Activated T-helper 1 cell treated with Interleukin-2 at 50 U/mL for 16 hours (primary cell): Measurements from ENCODE around the gene IER5.
"Not testable (repeated sequence)": the region's sequence is repeated elsewhere in the genome, so short reads cannot be mapped to it uniquely, and the experiment has no call there.

Experiments
- DNase-seq: peaks from one replicate; pipeline ENCODE4 v3.0.0-alpha.2; 2020; ENCODE audit warnings: low read depth

The IER5 gene

DNA sequence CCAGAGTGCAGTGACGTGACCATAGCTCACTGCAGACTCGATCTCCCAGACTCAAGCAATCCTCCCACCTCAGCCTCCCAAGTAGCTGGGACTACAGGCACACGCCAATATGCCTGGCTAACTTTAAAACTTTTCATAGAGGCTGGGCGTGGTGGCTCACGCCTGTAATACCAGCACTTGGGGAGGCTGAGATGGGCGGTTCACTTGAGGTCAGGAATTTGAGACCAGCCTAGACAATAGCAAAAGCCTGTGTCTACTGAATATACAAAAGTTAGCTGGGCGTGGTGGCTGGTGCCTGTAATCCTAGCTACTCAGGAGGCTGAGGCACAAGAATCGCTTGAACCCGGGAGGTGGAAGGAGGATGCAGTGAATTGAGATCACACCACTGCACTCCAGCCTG lies 27.5 kb downstream of the IER5 start:
- DNase-seq, result not testable (repeated sequence)

DNA sequence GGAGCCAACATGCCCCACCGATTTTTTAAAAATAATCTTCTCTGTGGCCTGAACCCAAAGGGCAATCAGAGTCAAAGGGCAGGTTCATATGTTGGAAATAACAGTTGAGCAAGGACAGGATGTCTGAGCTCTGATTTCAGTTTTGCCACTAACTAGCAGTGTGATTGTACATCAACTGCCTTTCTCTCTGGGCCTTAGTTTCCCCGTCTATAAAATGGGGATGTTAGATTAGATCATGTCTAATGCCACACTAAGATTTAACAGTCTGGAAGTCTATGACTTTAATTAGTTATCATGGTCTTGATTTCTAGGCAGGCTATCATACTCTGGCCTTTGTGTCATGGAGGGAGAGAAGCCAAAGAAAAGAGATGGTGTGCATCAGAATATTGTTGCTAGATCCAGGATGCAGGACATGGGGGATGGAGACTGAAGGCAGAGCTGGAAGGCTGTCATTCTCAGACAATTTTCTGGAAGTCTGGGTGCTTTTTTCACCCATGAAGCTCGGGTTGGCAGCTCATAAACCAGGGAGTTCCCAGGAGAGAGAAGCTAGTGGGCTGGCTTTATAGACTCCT lies 28.4 kb downstream of the IER5 start:
- DNase-seq, result no peak

DNA sequence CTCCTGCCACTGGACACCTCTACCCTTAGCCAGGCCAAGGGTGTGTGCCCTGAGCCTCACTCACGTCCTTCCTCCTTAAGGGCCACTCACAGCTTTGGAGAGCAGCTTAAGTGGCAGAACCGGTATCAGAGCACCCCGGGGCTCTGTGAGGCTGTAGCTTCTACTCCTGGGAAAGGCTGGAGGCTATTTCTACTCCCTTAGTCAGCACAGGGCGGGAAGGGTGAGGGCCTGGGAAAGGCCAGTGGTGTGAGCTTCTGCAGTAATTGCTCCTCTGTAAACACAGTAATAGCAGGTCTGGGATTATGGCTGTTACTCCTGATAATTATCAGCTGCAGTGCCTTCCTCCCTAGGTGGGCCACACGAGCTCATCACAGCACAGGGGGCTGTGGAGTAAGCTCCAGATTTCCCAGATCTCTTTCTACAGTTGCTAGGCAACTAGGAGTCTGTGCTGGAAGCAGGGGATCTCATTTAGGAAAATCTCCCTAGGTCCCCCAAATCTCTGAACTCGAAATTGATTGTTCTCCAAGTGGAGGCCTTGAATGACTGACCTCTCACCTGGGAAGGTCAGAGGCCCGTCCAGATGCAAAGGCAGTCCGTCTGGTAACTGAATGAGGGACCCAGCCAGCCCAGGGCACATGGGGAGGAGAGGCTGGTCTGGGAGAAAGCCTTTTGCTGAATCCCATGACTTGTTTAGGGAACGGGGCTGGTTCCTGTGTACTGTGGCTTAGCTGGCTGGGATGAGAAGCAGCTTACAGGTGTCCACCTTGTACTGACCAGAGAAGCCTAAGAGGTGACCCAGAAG lies 29.3 kb downstream of the IER5 start:
- DNase-seq, result no peak

DNA sequence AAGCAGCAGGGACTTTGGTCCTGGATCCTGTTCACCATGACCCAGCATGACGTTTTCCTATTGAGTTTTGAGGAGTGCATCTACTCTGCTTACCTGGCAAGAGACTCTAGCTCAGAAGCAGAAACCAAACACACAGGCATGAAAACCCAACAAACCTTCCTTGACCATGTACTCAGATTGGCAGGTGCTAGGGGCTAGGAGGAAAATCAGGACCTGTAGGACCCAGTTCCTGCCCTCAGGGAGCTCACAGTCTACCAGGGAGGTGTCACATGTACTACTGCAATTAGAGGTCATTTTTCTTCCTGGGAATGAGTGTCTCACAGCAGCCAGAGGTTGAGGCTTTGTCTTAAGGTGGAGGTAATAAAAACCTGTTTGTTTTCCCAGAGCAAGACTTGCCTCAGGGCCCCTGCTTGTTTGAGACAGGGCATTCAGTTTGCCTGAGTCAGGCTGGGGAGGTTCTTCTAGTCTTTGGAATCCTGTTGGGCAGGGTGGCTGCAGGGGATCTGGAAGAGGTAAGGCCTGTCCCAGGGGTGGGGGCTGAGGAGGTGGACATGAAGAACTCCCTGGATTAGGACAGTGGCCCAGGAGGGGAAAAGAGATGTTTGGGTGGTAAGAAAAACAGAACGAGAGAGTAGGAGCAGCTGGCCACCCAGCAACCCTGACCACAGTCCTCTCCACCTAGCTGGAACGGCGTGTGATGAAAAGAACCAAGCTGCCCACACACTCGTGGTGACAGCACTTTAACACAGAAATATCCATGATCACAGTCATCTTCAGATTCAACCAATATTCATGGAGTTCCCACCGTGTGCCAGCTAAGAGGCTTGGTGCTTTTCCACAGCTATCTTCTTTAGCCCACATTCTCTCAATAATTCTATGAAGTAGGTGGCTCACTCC lies 30.8 kb downstream of the IER5 start:
- no peak for DNase-seq

DNA sequence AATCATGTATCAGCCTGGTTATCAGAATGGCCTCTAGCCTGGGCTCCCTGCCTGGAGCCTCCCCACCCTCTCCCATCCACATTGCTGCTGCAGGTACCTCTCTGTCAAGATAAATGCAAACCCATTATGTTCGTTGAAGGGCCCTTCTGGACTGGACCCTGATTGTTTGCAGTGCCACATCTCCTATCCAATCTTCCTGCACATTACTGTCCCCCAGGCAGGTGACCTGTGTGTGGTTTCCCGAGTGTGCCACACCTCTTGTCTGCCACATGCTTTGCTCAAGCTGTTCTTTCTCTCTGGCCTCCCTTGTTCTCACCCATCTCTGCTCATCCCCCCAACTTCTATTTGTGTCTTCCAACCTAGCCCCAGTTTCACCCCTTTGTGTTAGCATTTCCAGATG lies 32.4 kb downstream of the IER5 start:
- DNase-seq, result no peak

DNA sequence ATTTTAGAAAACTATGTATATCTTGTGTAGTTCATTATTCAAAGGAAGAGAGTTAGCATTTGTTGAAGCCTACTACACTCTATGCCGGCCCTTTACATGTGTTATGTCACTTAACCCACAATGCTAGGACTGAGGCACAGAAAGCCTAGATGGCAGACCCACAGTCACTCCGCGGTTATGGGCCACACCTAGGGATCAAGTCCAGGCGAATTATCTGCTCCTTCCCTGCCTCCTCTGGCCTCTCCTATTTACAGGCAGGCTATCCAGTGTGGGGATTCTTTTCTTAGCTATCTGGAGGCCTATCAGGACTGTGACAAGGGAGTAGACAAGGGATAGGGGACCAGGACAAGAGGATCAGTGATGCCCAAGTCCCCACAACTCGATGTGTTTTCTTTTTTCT lies 33.0 kb downstream of the IER5 start:
- no peak for DNase-seq

DNA sequence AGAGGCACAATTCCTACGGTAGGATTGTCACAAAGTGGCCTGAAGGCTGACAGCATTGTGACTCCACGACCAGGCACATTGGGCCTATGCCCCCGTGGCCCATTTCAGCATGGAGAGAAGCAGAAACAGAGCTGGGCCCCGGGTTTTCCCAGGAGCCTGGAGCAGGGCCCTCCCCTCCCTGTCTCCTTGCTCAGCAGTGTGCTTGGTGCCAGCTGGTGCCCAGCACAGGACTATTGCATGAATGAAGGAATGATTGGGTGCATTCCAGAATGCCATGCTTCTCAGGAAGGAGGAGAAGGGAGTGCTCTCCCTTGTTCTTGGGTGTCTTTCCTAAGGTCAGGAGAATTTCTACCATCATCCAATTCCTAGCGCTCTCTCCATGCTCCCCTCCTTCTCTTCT lies 33.7 kb downstream of the IER5 start:
- no peak for DNase-seq

DNA sequence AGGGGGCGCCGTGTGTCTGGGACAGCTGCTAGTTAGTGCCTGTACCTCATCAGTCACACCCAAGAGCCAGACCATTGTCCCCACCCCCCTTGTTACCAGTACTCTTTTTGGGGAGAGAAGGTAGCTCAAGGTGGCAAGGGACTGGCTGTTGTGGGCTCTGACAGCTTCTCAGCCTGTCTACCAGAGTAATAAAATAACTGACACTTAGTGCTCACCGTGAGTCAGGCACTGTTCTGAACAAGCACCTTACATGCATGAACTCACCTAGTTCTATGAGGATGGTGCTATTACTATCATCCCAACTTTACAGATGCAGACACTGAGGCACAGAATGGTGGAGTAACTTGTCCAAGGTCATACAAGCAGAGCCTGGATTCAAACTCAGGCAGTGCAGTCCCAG lies 34.7 kb downstream of the IER5 start:
- no peak for DNase-seq

DNA sequence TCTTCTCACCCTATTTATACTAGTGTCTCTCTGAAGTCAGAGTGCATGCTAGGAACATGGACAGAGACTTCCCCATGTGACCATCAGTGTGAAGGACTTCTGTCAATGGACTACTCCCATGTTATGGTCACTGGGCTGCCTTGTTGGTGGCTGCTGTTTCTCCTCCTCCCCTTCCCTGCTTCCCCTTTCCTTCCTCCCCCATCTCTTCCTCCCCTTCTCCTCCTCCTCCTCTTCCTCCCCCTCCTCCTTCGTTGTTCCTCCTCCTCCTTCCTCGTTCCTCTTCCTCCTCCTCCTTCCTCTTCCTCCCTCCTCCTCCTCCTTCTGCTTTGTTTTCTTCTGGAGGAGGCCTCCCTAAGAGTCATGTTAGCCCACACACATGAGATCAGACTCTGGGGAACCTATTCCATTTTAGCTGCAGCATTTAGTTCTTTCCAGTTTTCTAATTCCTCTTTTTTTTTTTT lies 35.8 kb downstream of the IER5 start:
- no peak for DNase-seq

DNA sequence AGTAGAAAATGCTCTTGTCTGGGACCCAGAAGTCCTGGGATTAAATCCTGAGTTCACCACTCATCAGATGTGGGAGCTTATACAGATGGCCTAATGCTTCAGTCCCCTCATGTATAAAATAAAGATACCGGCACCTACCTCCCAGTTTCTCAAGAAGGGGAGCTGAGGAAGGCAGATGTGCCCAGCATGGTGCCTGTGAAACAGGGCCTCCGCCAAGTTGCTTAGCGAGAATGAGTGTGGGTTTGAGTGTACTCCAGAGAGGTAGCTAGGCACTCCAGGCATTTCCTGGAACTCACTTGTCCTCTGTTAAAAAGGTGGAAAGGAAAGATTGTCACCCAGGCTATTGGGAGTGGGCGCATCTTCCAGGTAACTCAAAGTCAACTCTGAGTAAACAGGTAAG lies 37.8 kb downstream of the IER5 start:
- no peak for DNase-seq

DNA sequence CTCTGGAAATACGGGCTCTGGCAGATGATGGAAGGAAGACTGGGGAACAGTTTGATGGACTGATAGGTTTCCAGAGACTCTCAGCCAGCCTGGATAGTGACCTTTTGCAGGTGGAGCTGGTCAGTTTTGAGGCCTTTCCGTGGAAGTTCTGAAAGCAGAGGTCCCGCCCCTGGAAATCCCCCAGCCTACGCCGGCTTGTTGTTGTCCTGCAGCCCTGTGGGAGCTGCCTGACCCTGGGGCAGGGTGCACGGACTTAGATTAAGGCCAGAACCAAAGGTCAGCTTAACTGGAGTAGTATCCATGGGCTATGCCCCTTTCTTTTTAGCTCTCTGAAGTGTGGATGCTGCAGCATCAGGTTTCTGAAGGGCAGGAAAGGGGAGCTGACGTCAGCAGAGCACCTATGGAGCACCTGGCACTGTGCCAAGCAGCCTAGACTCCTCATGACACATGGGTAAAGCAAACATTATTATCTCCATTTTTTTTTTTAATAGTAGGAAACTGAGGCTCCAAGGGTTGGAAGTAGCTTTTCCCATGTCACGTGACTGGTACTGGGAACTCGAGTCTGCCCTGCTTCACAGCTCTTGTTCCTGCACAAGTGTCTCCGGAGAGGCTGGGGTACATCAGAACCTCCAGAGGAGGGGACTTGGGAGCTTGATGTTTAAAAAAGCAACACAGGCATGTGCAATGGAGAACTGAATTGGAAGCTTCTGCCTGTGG lies 38.5 kb downstream of the IER5 start:
- no peak for DNase-seq

DNA sequence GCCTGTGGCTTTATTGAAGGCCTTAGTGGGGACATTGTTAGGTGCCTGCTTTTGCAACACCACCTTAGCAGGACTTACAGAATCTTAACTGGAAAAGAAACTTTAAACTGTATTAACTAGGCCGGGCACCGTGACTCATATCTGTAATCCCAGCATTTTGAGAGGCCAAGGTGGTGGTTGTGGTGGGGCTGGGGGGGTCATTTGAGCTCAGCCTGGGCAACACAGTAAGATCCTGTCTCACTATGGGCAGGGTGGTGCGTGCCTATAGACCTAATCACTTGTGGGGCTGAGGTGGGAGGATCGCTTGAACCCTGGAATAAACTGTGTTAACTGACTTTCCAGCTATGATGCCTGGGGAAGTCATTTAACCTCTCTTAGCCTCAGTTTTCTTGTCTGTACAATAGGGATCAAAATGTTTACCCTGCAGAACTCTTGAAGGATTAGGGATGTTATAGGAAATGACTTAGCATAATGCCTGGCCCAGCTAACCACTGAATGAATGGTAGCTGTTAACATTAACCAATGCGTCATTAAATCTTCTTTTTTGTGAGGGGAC lies 39.5 kb downstream of the IER5 start:
- DNase-seq, result no peak

DNA sequence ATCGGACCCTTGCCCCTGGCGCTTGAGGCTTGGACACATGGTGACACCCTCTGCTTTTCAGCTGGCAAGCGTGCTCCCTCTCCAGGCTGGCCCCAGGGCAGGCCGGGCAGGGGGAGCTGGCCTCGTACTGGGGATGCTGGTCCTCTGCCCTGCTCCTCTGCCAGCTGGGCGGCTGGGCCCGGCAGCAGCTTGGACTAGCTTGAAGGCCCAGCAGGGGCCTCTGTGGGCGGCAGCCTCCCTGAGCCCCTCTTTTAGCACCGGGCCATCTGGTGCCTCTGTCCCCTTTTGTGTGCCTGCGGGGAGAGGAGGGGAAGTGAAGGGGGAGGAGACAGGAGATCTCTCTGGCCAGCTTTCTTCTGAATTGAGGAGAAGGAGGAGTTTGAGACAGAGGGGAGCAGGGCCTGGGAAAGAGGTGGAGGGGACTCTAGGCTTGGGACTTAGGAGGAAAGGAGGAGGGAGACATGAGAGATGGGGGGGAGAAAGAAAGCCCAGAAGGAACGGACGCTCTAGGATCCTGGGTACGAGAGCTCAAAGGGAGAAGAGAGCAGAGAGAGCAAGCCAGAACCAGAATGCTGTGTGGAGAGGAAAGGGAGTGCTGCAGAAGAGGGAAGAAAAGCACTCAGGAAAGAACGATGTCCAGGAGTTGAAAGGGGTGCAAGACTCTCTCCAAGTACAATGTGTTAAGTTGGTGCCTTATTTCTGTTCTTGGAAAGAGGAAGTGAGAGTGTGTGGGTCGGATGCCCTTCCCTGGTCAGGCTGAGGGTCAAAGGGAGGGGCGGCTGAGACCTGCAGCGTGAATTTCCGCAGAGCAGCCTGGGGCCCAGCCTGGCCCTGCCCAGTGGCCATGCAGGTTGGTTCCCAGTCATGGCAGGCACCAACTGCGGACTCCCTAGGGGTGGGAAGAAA lies 40.3 kb downstream of the IER5 start:
- DNase-seq, result no peak

DNA sequence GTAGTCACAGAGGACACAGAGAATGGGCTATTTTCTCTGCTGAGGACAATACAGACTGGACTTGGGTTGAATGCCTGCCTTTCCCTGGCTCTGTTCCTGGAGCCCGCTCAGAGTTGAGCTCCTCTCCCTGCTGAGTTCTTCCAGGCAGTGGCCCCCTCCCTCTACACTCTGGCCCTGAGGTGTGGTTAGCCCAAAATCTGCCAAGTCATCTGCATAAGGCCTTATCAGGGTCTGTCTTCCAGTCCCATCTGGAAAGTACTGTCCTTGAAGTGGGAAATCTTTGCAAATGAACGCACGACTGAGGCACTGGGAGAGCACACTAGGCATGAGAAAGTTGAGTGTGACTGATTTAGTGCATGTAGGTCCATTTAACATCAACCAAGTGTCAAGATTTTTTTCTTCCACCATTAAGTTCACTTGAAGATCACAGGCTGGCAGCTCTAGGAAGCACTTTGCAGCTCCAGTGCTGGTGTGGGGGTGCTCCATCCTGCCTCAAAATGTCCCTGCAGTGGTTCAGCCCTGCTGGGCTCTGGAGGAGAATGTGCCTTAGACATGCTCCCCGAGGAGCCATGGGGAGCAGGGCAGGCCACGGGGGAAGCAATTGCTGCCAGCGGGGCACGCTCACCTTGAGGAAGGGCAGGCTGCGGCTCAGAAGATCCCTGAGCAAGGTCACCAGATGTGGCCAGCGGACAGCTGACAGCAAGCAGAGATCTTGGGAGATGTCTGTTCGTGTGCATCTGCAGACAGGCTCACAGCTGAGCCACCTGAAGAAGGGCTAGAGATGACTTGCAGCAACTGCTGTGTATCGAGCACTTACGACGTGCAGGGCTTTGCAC lies 41.5 kb downstream of the IER5 start:
- no peak for DNase-seq

DNA sequence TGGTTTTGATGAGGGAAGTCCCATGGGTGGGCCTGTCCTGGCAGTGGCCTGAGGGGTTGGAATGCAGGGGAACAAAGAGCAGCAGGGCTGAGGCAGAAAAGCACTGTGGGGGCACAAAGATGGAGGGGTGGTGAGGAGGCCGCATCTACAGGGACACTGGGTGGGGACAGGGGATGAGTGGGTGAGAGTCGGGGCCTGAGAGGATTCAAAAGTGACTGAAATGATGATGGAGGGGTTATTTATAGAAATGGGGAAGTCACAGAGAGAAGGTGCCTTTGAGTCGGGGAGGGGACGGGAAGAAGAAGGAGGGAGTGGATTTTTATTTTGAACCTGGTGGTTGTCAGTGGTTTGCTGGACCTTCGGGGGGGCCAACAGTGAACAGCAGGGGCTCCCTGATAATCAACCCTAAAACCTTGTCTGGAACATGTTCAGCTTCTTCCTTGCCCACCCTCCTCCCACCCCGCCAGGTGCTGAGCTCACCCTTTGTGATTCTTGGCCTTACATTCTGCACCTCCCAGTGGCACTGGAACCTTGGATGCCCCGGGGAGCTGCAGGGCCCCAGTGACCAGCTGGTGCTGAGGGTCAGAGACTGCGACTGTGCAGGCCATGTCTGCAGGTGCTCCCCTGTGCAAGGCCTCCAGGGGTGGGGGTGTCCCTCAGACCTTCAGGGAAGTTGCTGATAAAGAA lies 42.9 kb downstream of the IER5 start:
- no peak for DNase-seq

DNA sequence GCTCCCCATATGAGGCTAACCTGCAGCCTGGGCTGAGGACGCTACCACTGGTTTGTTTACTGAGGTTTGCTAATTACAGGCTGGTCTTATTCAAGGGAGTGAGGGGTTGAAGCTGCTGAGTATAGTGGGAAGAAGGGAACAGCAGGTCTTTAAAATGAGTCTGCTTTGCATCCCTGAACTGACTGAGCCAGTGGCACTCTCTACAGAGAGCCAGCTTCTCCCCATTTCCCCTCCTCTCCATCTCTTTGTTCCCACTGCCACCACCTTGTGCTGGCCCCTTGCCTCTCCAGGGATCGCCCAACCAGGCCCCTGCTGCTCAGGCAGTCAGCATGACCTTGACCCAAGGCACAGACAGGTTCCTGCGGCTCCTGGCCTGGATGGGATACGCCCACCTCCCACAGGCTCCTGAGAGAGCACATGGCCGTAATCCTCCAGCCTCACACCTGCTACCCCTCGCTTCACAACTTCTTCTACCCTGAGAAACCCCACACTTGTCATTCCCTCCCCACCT lies 45.0 kb downstream of the IER5 start:
- no peak for DNase-seq

DNA sequence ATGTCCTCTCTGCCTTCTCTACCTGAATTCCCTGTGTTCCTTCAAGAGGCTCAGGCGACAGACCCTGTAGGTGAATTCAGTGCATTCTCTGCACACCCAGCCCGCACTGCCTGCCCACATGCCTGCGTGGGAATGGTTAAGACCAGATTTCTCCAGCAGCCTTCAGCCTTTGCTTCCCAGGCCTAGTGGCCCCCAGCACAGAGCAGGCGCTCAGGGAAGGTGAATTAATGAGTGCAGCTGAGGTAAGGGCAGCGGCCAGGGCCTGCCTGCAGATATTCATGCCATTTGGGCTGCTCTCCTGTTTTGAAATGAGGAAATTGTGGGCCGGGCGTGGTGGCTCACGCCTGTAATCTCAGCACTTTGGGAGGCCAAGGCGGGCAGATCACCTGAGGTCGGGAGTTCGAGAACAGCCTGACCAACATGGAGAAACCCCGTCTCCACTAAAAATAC lies 45.5 kb downstream of the IER5 start:
- DNase-seq, result no peak

DNA sequence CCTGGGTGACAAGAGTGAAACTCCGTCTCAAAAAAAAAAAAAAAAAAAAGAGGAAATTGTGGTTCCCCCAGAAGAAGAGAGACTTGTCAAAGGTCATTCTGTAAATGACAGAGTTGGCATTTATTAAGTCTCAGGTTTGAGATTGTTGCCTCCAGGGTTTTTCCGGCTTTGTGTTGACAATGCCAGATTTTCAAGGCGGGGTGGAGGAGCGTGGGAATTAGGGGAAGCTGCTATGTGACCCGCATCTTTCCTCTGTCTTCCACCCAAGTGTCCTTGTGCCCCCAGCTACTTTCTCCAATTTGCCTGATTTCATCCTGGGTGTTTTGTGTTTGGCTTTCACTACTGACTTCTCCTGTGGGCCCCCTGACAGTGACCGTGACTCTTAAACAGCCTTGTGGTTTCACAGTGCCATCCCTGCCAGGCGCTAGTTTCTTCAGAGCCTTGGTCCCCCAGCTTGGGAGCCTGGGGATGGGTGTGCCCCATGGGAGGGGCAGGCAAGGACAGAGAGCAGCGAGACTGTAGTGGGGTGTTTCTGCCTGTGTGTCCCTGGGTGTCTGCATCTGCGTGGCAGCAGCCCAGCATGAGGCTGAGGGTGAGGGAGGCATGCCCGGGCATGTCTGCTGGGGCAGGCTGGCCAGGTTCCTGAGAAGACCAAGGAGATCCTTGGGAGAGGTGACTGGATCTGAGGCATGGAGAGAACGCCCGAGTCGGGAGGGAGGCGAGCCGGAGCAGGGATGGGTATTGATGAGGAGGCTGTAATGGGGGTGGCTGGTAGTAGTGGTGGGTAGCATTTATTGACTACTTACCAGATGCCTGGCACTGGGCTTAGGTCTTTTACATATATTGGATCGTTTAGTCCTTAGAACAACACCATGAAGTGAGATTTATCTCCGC lies 46.3 kb downstream of the IER5 start:
- DNase-seq, result no peak
